ENCODE measurements around the gene SP2.

DNA sequence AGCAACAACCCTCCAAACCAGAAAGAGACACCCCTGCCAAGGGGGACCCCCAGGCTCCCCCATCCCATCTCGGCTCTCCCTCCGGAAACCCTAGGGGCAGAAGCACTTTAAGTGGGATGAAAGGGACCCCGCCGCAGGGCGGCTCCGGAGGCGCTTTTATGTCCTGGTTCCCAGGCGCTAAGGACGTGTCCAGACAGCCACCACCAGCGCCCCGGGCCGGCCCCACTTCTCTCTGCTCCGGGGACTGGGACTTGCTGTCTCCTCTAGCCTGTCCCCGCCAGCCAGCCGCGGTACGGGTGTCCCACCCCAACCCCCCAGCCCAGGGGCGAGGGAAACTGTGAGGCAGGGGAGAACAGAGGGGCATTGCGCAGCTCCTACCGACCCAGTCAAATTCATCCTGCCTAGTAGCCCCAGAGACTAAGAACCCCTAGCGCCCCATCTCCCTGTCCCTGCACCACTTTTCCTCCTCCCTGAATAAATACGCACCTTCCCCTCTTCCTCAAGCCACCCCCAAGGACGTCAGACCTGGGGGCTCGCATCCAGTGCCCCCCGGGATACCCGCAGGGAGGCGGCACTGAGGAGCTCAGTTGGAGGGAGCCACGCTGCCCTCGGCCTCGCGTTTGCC, 49.2 kb upstream of the SP2 start:
- TF ChIP-seq, protein P1, sequence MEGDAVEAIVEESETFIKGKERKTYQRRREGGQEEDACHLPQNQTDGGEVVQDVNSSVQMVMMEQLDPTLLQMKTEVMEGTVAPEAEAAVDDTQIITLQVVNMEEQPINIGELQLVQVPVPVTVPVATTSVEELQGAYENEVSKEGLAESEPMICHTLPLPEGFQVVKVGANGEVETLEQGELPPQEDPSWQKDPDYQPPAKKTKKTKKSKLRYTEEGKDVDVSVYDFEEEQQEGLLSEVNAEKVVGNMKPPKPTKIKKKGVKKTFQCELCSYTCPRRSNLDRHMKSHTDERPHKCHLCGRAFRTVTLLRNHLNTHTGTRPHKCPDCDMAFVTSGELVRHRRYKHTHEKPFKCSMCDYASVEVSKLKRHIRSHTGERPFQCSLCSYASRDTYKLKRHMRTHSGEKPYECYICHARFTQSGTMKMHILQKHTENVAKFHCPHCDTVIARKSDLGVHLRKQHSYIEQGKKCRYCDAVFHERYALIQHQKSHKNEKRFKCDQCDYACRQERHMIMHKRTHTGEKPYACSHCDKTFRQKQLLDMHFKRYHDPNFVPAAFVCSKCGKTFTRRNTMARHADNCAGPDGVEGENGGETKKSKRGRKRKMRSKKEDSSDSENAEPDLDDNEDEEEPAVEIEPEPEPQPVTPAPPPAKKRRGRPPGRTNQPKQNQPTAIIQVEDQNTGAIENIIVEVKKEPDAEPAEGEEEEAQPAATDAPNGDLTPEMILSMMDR (IDR thresholded peaks at IDR 0.05) = no peak
- TF ChIP-seq EZH2phosphoT487 (IDR thresholded peaks at IDR 0.05) (no peak), EZH2 (IDR thresholded peaks at IDR 0.05) (no peak)

Data from neural progenitor cell (in vitro differentiated cells).